KOPT-K1 (cell line): Measurements from ENCODE around the gene TYMP.
"Not testable (repeated sequence)": the region's sequence is repeated elsewhere in the genome, so short reads cannot be mapped to it uniquely, and the experiment has no call there.

ENCODE experiments used
- H3K27ac ChIP-seq: fragments of 200-600 bp; sonication (generic); 2 replicates; pipeline ENCODE4 v1.5.1; 2016; ENCODE audit warnings: antibody characterized with exemption, mild to moderate bottlenecking, low read depth, low read length; ENCODE audit not compliant: poor library complexity, severe bottlenecking
- H3K36me3 ChIP-seq: fragments of 200-600 bp; sonication (generic); 2 replicates; pipeline ENCODE4 v1.5.1; 2017; ENCODE audit warnings: antibody characterized with exemption, mild to moderate bottlenecking, low read length, moderate library complexity; ENCODE audit not compliant: insufficient read depth
- H3K9me3 ChIP-seq: fragments of 200-600 bp; sonication (generic); 2 replicates; pipeline ENCODE4 v1.5.1; 2017; ENCODE audit warnings: antibody characterized with exemption, low read length, mild to moderate bottlenecking; ENCODE audit not compliant: insufficient read depth, poor library complexity, severe bottlenecking

Gene TYMP

GRCh38 chr22:50525104-50525857 lies 4.5 kb downstream of the TYMP start, which contains the start of gene SCO2:
Gene SCO2, minus strand, starts transcription at chr22:50525598. Its CDS starts 1,187 bp downstream, at chr22:50524411.
- Histone ChIP-seq H3K9me3 (no peaks in the 10 kb centered on the region), H3K27ac (peak within 1 kb of the TSS; percentile 93), H3K36me3 (peaks cover 44% of the 10 kb centered on the region)

- H3K36me3 ChIP-seq: peaks cover 47% of the 10 kb centered on the region
- peak overlapping the region; percentile 93 for H3K27ac ChIP-seq
- H3K9me3 ChIP-seq: no peaks in the 10 kb centered on the region
Observed at GRCh38 chr22:50524676-50525103, 5.1 kb downstream of the TYMP start.

- peaks cover 54% of the 10 kb centered on the region for H3K36me3 ChIP-seq
- H3K27ac ChIP-seq: peak overlapping the region; percentile 93
Observed at GRCh38 chr22:50523806-50524675, 5.8 kb downstream of the TYMP start.

DNA sequence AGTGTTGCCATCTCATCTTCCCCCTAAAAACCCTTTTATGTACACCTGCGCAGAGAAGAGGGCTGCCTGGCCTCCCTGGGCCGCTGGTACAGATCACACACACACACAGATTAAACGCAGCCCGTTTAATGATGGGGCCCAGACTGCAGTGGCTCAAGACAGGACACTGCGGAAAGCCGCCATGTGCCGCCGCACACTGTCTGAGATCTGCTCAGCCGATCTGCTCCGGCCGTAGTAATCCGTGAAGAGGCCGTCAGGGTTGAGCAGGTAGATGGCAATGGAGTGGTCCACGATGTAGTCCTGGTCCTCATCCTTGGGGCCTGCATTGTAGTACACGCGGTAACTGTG lies 6.4 kb downstream of the TYMP start:
- H3K9me3 ChIP-seq: no peaks in the 10 kb centered on the region
- H3K27ac ChIP-seq: no peak overlapping the region
- H3K36me3 ChIP-seq: peaks cover 60% of the 10 kb centered on the region

More at GRCh38 chr22:50523806-50524675, 5.8 kb downstream of the TYMP start:
- no peaks in the 10 kb centered on the region for H3K9me3 ChIP-seq

GRCh38 chr22:50522806-50523438 lies 6.9 kb downstream of the TYMP start:
- no peak overlapping the region for H3K27ac ChIP-seq
- H3K36me3 ChIP-seq: peaks cover 65% of the 10 kb centered on the region
- no peaks in the 10 kb centered on the region for H3K9me3 ChIP-seq

DNA sequence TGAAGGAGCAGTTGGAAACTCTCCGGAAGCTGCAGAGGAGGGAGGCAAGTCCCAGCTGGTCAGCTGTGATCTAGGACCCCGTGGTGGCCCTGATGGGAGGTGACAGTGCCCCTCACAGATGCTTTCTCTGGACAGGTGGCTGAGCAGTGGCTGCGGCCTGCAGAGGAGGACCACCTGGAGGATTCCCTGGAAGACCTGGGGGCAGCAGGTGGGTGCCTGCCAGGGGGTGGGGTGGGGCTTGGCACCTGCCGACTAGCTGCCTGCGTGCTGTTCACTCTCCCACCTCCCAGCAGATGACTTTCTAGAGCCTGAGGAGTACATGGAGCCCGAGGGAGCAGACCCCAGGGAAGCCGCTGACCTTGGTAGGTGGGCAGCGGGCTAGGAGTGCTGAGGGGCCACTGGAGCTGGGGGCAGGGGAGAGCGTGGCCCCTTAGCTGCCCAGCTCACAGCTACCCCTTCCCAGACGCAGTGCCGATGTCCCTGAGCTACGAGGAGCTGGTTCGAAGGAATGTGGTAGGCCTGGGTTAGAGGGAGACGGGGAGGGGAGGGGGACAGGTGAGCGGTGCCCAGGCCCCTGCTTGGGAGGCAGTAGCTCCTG lies 7.5 kb downstream of the TYMP start:
- Histone ChIP-seq H3K27ac (no peak overlapping the region), H3K9me3 (no peaks in the 10 kb centered on the region), H3K36me3 (peaks cover 71% of the 10 kb centered on the region)

GRCh38 chr22:50521710-50522109 lies 8.1 kb downstream of the TYMP start:
- Histone ChIP-seq H3K9me3 (no peaks in the 10 kb centered on the region), H3K27ac (no peak overlapping the region), H3K36me3 (peaks cover 77% of the 10 kb centered on the region)

- Histone ChIP-seq H3K27ac (no peak overlapping the region), H3K36me3 (peaks cover 85% of the 10 kb centered on the region), H3K9me3 (no peaks in the 10 kb centered on the region)
Observed at GRCh38 chr22:50520826-50521453, 8.9 kb downstream of the TYMP start.

DNA sequence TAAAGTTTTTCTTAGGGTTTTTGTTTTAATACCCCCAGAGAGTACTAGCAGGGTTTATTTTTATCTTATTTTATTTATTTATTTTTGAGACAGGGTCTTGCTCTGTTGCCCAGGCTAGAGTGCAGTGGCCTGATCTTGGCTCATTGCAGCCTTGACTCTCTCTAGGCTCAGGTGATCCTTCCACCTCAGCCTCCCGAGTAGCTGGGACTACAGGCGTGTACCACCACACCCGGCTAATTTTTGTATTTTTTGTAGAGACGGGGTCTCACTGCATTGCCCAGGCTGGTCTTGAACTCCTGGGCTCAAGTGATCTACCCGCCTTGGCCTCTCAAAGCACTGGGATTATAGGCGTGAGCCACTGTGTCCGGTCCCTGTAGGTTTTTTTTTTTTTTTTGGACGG lies 9.6 kb downstream of the TYMP start:
- H3K36me3 ChIP-seq: peaks cover 89% of the 10 kb centered on the region
- not testable (repeated sequence) for H3K9me3 ChIP-seq, H3K27ac ChIP-seq

GRCh38 chr22:50519151-50519550 lies 10.7 kb downstream of the TYMP start:
- no peak overlapping the region for H3K27ac ChIP-seq
- peaks cover 94% of the 10 kb centered on the region for H3K36me3 ChIP-seq
- H3K9me3 ChIP-seq: no peaks in the 10 kb centered on the region

GRCh38 chr22:50518606-50519005 lies 11.2 kb downstream of the TYMP start:
- Histone ChIP-seq H3K27ac (no peak overlapping the region), H3K9me3 (no peaks in the 10 kb centered on the region), H3K36me3 (peaks cover 94% of the 10 kb centered on the region)

GRCh38 chr22:50517495-50518260 lies 12.1 kb downstream of the TYMP start:
- Histone ChIP-seq H3K36me3 (peaks cover 94% of the 10 kb centered on the region), H3K9me3 (no peaks in the 10 kb centered on the region), H3K27ac (no peak overlapping the region)

- no peak overlapping the region for H3K27ac ChIP-seq
- H3K9me3 ChIP-seq: no peaks in the 10 kb centered on the region
- H3K36me3 ChIP-seq: peaks cover 94% of the 10 kb centered on the region
Observed at GRCh38 chr22:50516891-50517290, 12.9 kb downstream of the TYMP start.

- no peaks in the 10 kb centered on the region for H3K9me3 ChIP-seq
- peaks cover 91% of the 10 kb centered on the region for H3K36me3 ChIP-seq
- H3K27ac ChIP-seq: no peak overlapping the region
Observed at GRCh38 chr22:50516068-50516467, 13.7 kb downstream of the TYMP start.
